Hematopoietic multipotent progenitor cell treated with erythropoietin and hydrocortisone succinate and interleukin-3 and kit ligand, for 8 days (in vitro differentiated cells): ENCODE data around the gene CSF2RB.
A peak's percentile ranks its signal among the peaks of the same experiment; 100 is the strongest.

Source experiments
- DNase-seq: peaks from one replicate; pipeline ENCODE4 v3.0.0-alpha.2; 2015

CSF2RB gene

GRCh38 chr22:36938886-36939285 lies 25.5 kb downstream of the CSF2RB start:
- DNase-seq = no peak

GRCh38 chr22:36940676-36941075 lies 27.2 kb downstream of the CSF2RB start:
- peak; percentile 73 for DNase-seq

- DNase-seq = no peak
These were observed 29.1 kb downstream of the CSF2RB start for GRCh38 chr22:36942556-36942955.

GRCh38 chr22:36946421-36947158 lies 33.2 kb downstream of the CSF2RB start:
- peak; percentile 85 for DNase-seq

GRCh38 chr22:36948273-36949225 lies 35.1 kb downstream of the CSF2RB start:
- no peak for DNase-seq

GRCh38 chr22:36950797-36951590 lies 37.6 kb downstream of the CSF2RB start:
- DNase-seq = no peak

GRCh38 chr22:36951746-36952145 lies 38.3 kb downstream of the CSF2RB start:
- DNase-seq = no peak

- no peak for DNase-seq
These were observed 40.0 kb downstream of the CSF2RB start for GRCh38 chr22:36953239-36954080.

GRCh38 chr22:36954251-36955014 lies 41.0 kb downstream of the CSF2RB start:
- no peak for DNase-seq

GRCh38 chr22:36955691-36956090 lies 42.3 kb downstream of the CSF2RB start:
- no peak for DNase-seq

- no peak for DNase-seq
These were observed 44.9 kb downstream of the CSF2RB start for GRCh38 chr22:36958366-36958765.

- DNase-seq = no peak
These were observed 48.2 kb downstream of the CSF2RB start for GRCh38 chr22:36961626-36962025.

GRCh38 chr22:36963302-36963701 lies 49.9 kb downstream of the CSF2RB start:
- no peak for DNase-seq

GRCh38 chr22:36964106-36964505 lies 50.7 kb downstream of the CSF2RB start:
- DNase-seq = no peak

- no peak for DNase-seq
These were observed 52.3 kb downstream of the CSF2RB start for GRCh38 chr22:36965696-36966095.

GRCh38 chr22:36966851-36967540 lies 53.6 kb downstream of the CSF2RB start:
- DNase-seq = no peak

GRCh38 chr22:36968249-36968964 lies 55.0 kb downstream of the CSF2RB start:
- DNase-seq = no peak

- DNase-seq = no peak
These were observed 58.1 kb downstream of the CSF2RB start for GRCh38 chr22:36971341-36972125.

GRCh38 chr22:36976606-36977005 lies 63.2 kb downstream of the CSF2RB start:
- peak; percentile 88 for DNase-seq
